Measurements from ENCODE around the gene KCTD19.

DNA sequence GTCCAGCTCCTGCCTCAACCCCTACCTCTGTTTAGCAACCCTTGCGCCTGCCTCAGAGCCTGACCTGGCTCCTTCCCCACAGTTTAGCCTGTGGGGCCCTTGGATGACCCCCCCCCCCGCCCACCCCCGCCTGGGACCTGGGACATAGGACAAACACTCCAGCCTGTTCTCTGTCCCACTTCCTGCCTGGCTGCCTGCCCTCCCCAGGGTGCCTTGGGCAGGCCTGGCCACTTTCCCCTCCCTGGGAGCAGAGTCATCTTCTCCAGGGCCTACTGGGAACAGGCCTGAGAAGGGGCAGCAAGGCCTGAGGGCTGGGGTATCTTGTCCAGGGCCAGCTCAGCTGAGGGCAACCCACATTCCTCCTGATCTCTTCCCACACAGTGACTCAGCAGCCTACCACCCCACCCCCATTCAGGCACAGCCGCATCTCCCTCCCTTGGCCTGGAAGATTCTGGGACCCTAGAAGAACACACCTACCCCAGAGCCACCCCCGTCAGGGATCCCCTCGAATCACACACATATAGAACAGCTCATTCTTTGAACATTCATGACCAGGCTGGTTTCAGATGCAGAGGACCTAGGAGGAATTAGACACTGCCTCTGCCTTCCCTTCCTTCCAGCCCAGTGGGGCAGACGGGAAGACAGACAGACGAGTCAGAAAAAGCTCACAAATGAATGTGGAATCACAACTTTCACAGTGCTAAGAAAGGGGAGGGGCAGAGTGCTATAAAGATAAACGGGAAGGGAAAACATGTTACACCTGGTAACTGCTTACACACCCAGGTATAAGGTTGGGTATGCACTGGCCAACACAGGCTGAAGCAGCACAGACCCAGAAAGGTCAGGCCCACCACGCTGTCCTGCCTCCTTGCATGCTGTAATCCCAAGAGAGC lies 85.3 kb downstream of the KCTD19 start:
- TF ChIP-seq CEBPB (IDR thresholded peaks at IDR 0.05) = no peak
- TF ChIP-seq, protein P1, sequence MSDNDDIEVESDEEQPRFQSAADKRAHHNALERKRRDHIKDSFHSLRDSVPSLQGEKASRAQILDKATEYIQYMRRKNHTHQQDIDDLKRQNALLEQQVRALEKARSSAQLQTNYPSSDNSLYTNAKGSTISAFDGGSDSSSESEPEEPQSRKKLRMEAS (IDR thresholded peaks at IDR 0.05) = no peak
- TF ChIP-seq TAF1 (IDR thresholded peaks at IDR 0.05; ENCODE audit: low read depth) = no peak

All from Ishikawa (cell line).